ENCODE measurements around the gene TMEM187. TPM values are rescaled to one million over a fixed set of nuclear protein-coding genes. Genes with fewer than 3 reads are reported as not detected.

TMEM187 gene
- total and polyA plus RNA-seq, 2 donors (not counting 3 experiments of a cell fraction or from before 2014, with no cell fraction given): 2.6 to 15.7 TPM

GRCh38 chrX:153954558-153955227 lies 17.9 kb upstream of the TMEM187 start:
- dilution Hi-C loops (cut with MboI; ENCODE audit: extremely low pct_ligation_motif_present, low sequenced_read_pairs): no loop called here
- POLR2A ChIA-PET: no interaction called here

GRCh38 chrX:153955228-153955732 lies 17.3 kb upstream of the TMEM187 start:
- FAIRE-seq: no peak
- Histone ChIP-seq H3K4me2 (ENCODE audit: insufficient read depth, low read length) (no peak overlapping the region), H3K79me2 (ENCODE audit: control insufficient read depth, insufficient read depth, low read length) (peaks cover 9% of the 10 kb centered on the region), H3K27me3 (ENCODE audit: control insufficient read depth in 2 of 2, insufficient read depth in 2 of 2, low read length in 2 of 2) (no peaks in the 10 kb centered on the region), H3K4me3 (replicated peaks in 1 of 3; ENCODE audit: insufficient read depth in 1 of 3, low read depth in 1 of 3, low read length in 3 of 3) (no peak overlapping the region), H3K4me1 (ENCODE audit: control insufficient read depth, extremely low read depth, insufficient read depth, low read length) (peaks cover 5% of the 10 kb centered on the region), H3K27ac (ENCODE audit: insufficient read depth, low read depth, low read length) (no peak overlapping the region), H3K9me3 (replicated peaks; ENCODE audit: control insufficient read depth, insufficient read depth, low read length) (no peaks in the 10 kb centered on the region), H3K9ac (replicated peaks; ENCODE audit: extremely low read depth, insufficient read depth, low read length) (no peak overlapping the region), H3K36me3 (ENCODE audit: control insufficient read depth in 2 of 2, extremely low read depth in 1 of 2, insufficient read depth in 2 of 2, low read length in 2 of 2) (peaks cover 24 to 73% of the 10 kb centered on the region in 2 experiments), H3K9me1 (replicated peaks; ENCODE audit: control insufficient read depth, extremely low read depth, insufficient read depth, low read length) (no peaks in the 10 kb centered on the region), H4K20me1 (replicated peaks; ENCODE audit: control insufficient read depth, extremely low read depth, insufficient read depth, low read length) (no peaks in the 10 kb centered on the region), H2AFZ (ENCODE audit: low read depth, low read length) (no peak overlapping the region)
- dilution Hi-C loops (cut with MboI; ENCODE audit: extremely low pct_ligation_motif_present, low sequenced_read_pairs): no loop called here
- TF ChIP-seq MYC (IDR thresholded peaks at IDR 0.05; ENCODE audit: low read depth, low read length): no peak
- TF ChIP-seq, protein P1, sequence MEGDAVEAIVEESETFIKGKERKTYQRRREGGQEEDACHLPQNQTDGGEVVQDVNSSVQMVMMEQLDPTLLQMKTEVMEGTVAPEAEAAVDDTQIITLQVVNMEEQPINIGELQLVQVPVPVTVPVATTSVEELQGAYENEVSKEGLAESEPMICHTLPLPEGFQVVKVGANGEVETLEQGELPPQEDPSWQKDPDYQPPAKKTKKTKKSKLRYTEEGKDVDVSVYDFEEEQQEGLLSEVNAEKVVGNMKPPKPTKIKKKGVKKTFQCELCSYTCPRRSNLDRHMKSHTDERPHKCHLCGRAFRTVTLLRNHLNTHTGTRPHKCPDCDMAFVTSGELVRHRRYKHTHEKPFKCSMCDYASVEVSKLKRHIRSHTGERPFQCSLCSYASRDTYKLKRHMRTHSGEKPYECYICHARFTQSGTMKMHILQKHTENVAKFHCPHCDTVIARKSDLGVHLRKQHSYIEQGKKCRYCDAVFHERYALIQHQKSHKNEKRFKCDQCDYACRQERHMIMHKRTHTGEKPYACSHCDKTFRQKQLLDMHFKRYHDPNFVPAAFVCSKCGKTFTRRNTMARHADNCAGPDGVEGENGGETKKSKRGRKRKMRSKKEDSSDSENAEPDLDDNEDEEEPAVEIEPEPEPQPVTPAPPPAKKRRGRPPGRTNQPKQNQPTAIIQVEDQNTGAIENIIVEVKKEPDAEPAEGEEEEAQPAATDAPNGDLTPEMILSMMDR (IDR thresholded peaks at IDR 0.05; ENCODE audit: extremely low read depth in 1 of 2, insufficient read depth in 1 of 2, low read depth in 1 of 2, low read length in 2 of 2): no peak
- TF ChIP-seq GATA2 (IDR thresholded peaks at IDR 0.05; ENCODE audit: insufficient read depth, insufficient read length, low read depth, low read length): no peak
- TF ChIP-seq FOS (IDR thresholded peaks at IDR 0.05; ENCODE audit: borderline replicate concordance, insufficient read depth, low read length): no peak
- intact Hi-C loops (cut with micrococcal nuclease): no loop called here
- no TSS peak for BruUV-seq (replicated peaks)
- POLR2A ChIA-PET: no interaction called here
- CTCF ChIA-PET: no interaction called here
- DNase-seq (ENCODE audit: low read depth, low spot score): no peak

More at GRCh38 chrX:153954558-153955227, 17.9 kb upstream of the TMEM187 start:
- BruUV-seq (replicated peaks): TSS peak; percentile 13
- FAIRE-seq (no peak), DNase-seq (ENCODE audit: low read depth, low spot score) (no peak)
- no peak overlapping the region for H2AFZ ChIP-seq (ENCODE audit: low read depth, low read length)
- no peaks in the 10 kb centered on the region for H3K9me3 ChIP-seq (replicated peaks; ENCODE audit: control insufficient read depth, insufficient read depth, low read length)
- peaks cover 9% of the 10 kb centered on the region for H3K79me2 ChIP-seq (ENCODE audit: control insufficient read depth, insufficient read depth, low read length)
- H3K4me1 ChIP-seq (ENCODE audit: control insufficient read depth, extremely low read depth, insufficient read depth, low read length): peaks cover 11% of the 10 kb centered on the region
- no peaks in the 10 kb centered on the region for H3K9me1 ChIP-seq (replicated peaks; ENCODE audit: control insufficient read depth, extremely low read depth, insufficient read depth, low read length)
- H3K27me3 ChIP-seq (ENCODE audit: control insufficient read depth in 2 of 2, insufficient read depth in 2 of 2, low read length in 2 of 2): no peaks in the 10 kb centered on the region
- H4K20me1 ChIP-seq (replicated peaks; ENCODE audit: control insufficient read depth, extremely low read depth, insufficient read depth, low read length): no peaks in the 10 kb centered on the region
- H3K4me2 ChIP-seq (ENCODE audit: insufficient read depth, low read length): no peak overlapping the region
- no peak overlapping the region for H3K9ac ChIP-seq (replicated peaks; ENCODE audit: extremely low read depth, insufficient read depth, low read length)
- peaks cover 21 to 70% of the 10 kb centered on the region in 2 experiments for H3K36me3 ChIP-seq (ENCODE audit: control insufficient read depth in 2 of 2, extremely low read depth in 1 of 2, insufficient read depth in 2 of 2, low read length in 2 of 2)
- H3K27ac ChIP-seq (ENCODE audit: insufficient read depth, low read depth, low read length): no peak overlapping the region
- intact Hi-C loops (cut with micrococcal nuclease): no loop called here
- CTCF ChIA-PET: no interaction called here
- TF ChIP-seq, protein P2, sequence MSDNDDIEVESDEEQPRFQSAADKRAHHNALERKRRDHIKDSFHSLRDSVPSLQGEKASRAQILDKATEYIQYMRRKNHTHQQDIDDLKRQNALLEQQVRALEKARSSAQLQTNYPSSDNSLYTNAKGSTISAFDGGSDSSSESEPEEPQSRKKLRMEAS (IDR thresholded peaks at IDR 0.05; ENCODE audit: insufficient read depth, insufficient read length): no peak
- no peak for TF ChIP-seq MYC (IDR thresholded peaks at IDR 0.05; ENCODE audit: low read depth, low read length)
- no peak for TF ChIP-seq POLR2AphosphoS5 (IDR thresholded peaks at IDR 0.05; ENCODE audit: insufficient read depth, low read depth, low read length)
- no peak for TF ChIP-seq FOS (IDR thresholded peaks at IDR 0.05; ENCODE audit: borderline replicate concordance, insufficient read depth, low read length)
- no peak overlapping the region for H3K4me3 ChIP-seq (replicated peaks in 1 of 3; ENCODE audit: insufficient read depth in 1 of 3, low read depth in 1 of 3, low read length in 3 of 3)

All from endothelial cell of umbilical vein (primary cell).